Retinal pigment epithelial cell (primary cell): ENCODE data around the gene TM9SF1.

Experiments used
- DNase-seq: peaks from one replicate; pipeline ENCODE4 v3.0.0-alpha.2; 2010; ENCODE audit warnings: low read depth
- H3K4me3 ChIP-seq: 2 replicates; pipeline ENCODE4 v1.5.1; 2011; ENCODE audit warnings: mild to moderate bottlenecking, low read length, control low read depth, moderate library complexity
- TF ChIP-seq, protein P1 (sequence below): conservative IDR thresholded peaks from 2 replicates; pipeline ENCODE4 v1.5.1; 2011; ENCODE audit warnings: low read depth, low read length, control low read depth, inconsistent platforms

The TM9SF1 gene

GRCh38 chr14:24198814-24199524 is 3.7 kb upstream of the TM9SF1 start:
- TF ChIP-seq, protein P1, sequence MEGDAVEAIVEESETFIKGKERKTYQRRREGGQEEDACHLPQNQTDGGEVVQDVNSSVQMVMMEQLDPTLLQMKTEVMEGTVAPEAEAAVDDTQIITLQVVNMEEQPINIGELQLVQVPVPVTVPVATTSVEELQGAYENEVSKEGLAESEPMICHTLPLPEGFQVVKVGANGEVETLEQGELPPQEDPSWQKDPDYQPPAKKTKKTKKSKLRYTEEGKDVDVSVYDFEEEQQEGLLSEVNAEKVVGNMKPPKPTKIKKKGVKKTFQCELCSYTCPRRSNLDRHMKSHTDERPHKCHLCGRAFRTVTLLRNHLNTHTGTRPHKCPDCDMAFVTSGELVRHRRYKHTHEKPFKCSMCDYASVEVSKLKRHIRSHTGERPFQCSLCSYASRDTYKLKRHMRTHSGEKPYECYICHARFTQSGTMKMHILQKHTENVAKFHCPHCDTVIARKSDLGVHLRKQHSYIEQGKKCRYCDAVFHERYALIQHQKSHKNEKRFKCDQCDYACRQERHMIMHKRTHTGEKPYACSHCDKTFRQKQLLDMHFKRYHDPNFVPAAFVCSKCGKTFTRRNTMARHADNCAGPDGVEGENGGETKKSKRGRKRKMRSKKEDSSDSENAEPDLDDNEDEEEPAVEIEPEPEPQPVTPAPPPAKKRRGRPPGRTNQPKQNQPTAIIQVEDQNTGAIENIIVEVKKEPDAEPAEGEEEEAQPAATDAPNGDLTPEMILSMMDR, result no peak
- DNase-seq, result no peak
- no peak overlapping the region for H3K4me3 ChIP-seq

DNA sequence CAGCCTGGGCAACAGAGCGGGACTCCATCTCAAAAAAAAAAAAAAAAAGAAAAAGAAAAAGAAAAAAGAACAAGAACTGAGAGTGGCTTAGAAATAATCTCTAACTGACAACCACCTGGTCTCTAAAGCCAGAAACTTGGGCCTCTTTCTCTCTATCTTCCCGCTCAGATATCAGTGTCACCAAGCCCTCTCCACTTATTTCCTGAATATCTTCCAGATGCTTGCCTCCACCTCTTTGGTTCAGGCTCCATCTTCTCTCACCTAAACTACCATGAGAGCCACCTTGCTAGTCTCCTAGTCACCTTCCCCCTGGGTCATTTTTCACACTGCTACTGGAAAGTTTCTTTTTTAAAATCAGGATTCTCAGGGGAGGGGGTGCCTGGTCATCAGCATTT is 1.8 kb upstream of the TM9SF1 start:
- no peak for DNase-seq
- H3K4me3 ChIP-seq, result no peak overlapping the region
- TF ChIP-seq, protein P1, result no peak

DNA sequence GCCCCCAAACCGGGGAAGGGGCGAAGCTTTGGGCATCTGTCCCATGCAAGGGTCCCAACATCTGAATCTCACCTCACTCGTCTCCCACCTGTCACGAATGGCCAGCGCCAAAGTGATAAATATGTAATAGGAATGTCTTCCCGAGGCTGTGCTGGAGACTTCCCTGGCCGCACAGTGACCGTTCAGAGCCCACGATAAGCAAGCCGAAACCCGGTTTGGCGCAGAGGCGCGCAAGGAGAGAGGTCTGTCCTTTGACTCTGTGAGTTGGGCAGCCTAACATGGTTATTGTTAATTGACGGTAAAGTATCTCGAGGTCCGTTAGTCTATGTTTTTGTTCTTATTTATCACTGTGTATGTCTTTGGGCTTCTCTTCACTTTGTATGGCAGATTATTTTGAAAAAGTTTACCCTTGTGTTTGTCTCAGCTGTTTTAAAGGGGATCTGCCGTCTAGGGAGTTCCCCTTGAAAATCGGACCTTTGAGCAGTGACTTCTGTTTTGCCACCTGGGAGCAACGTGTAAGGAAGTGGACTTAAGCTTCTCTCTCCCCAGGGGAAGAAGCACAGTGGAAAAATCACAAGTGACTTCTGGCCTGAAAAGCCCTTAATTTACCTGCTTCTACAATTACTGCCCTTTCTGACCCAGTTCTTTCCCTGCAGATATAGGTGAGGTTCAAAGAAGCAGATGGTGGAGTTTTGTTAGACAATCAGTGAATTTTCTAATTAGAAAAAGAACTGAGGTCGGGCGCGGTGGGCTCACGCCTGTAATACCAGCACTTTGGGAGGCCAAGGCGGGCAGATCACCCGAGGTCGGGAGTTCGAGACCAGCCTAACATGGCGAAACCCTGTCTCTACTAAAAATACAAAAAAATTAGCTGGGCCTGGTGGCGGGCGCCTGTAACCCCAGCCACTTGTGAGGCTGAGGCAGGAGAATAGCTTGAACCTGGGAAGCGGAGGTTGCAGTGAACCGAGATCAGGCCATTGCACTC is 1.1 kb upstream of the TM9SF1 start:
- TF ChIP-seq, protein P1, result no peak
- peak overlapping the region; percentile 79 for H3K4me3 ChIP-seq
- DNase-seq, result no peak

DNA sequence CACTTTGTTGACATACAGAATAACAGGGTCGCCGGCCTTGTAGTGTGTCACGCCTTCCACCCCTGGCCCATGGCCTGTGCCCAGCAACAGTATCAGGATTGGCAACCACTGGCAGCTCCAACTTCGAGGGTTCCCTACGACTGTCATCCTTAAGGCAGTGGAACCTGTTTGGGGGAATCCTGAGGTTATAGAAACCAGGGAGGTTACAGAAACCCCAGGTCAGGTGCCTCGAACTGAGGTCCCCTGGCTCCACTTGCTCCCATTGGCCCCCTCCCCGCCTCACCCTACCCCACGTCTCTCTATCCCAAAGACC is 412 bp downstream of the TM9SF1 start:
- TF ChIP-seq, protein P1, result no peak
- peak overlapping the region; percentile 79 for H3K4me3 ChIP-seq
- no peak for DNase-seq

- H3K4me3 ChIP-seq, result peak overlapping the region; percentile 79
- TF ChIP-seq, protein P1, result no peak
- DNase-seq, result no peak
Measured at GRCh38 chr14:24194186-24194872, 912 bp downstream of the TM9SF1 start.

DNA sequence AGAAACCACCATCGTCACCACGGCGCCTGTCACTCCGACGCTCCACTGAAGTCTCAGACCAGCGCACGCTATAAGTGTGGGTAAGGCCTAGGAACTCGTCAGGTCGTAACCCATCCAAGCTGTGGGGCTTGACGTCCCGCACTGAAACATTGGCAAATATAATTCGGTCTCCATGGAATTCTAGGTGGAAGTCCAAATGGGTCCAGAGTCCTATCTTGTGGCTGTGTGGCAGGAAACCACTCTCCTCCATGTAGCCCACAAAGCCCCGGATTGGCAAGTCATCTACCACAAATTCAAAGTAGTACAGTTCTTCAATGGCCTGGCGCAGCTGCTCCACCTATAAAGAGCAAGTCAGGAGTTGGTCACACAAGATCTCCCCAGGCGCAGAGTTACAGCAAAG is 2.3 kb downstream of the TM9SF1 start:
- no peak overlapping the region for H3K4me3 ChIP-seq
- DNase-seq, result no peak
- TF ChIP-seq, protein P1, result no peak
